ENCODE results near the gene XPC.

- TF ChIP-seq EZH2 (IDR thresholded peaks at IDR 0.05; ENCODE audit: low read depth, low read length, severe bottlenecking) (no peak), ATF2 (IDR thresholded peaks at IDR 0.05; ENCODE audit: low read length) (no peak), TEAD4 (IDR thresholded peaks at IDR 0.05; ENCODE audit: low read depth, low read length) (no peak), CHD2 (IDR thresholded peaks at IDR 0.05; ENCODE audit: low read length) (no peak), CTCF (IDR thresholded peaks at IDR 0.05; ENCODE audit: control extremely low read depth in 1 of 3, insufficient read depth in 1 of 3, low read depth in 1 of 3, low read length in 3 of 3) (no peak), RAD21 (IDR thresholded peaks at IDR 0.05 in 1 of 2, conservative IDR thresholded peaks at IDR 0.05 in 1 of 2; ENCODE audit: low read depth in 2 of 2, low read length in 2 of 2) (no peak), POLR2A (IDR thresholded peaks at IDR 0.05; ENCODE audit: control extremely low read depth in 1 of 2, low read depth in 2 of 2, low read length in 2 of 2) (no peak), GABPA (IDR thresholded peaks at IDR 0.05; ENCODE audit: borderline replicate concordance, insufficient read depth, low read length) (no peak), SIRT6 (IDR thresholded peaks at IDR 0.05; ENCODE audit: low read length) (no peak)
These were observed 31.4 kb downstream of the XPC start for GRCh38 chr3:14147066-14147435.

Data from H1 (cell line).